ENCODE measurements around the gene SCYL3.
"Not testable (repeated sequence)": the region's sequence is repeated elsewhere in the genome, so short reads cannot be mapped to it uniquely, and the experiment has no call there.

Gene SCYL3

GRCh38 chr1:169893645-169894423 is at the start of gene SCYL3:
Gene SCYL3 (minus strand): TSS chr1:169893896. CDS start chr1:169888840, 5,056 bp downstream.
- DNase-seq (ENCODE audit: low read depth in 1 of 2, low spot score in 1 of 2), result peak; percentile 69 to 83

- no peak for DNase-seq (ENCODE audit: low read depth in 1 of 2, low spot score in 1 of 2)
Observed at GRCh38 chr1:169941982-169942830, 48.5 kb upstream of the SCYL3 start.

DNA sequence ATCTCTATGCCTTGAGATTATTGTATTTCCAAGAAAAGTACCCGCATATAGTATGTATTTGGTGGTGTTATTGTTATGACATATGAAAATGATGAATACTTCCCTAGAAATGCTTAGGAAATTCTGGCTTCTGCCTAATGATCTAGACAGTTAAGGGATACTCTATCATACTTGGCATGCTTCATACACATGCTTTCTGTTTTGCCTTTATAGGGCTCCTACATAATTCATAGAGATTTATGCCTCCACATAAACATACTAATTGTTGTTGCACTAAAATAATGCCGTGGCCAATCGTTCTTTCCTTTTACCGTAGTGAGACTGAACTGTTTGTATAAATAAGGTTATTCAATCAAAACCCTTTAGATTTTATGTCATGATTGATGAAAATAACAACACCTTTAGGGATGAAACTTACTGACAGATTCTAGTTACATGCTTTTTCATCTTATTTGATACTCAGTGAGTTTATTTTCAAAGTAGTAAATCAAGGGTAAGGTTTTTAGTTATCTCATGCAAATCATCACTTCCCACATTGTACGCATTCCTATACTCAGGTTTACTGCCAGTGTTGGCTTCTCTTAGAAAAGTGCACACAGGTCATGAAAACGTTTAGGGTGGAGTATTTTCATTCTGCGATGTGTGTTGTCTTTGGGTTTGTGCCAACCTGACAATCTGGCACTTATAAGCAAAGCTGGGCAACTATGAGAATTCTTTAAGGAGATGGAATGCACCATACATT is 40.5 kb upstream of the SCYL3 start:
- no peak for DNase-seq (ENCODE audit: low read depth in 1 of 2, low spot score in 1 of 2)

GRCh38 chr1:169931795-169932231 is 38.1 kb upstream of the SCYL3 start:
- no peak for DNase-seq (ENCODE audit: low read depth in 1 of 2, low spot score in 1 of 2)

DNA sequence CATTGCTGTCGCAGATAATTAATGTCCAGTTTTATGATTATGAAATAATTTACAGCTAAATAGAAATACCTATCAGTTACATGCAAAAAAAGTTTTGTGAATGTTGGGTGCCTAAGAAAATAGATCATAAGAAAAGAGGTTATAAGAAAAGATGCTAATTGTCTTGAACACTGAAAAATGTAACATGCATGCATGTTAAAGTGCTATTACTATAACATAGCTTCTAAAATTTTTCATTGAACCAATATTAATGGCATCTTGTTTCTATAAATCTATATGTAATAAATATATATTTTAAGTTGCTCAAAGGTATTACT is 35.5 kb upstream of the SCYL3 start:
- DNase-seq (ENCODE audit: low read depth in 1 of 2, low spot score in 1 of 2), result no peak

GRCh38 chr1:169928438-169929209 is 34.9 kb upstream of the SCYL3 start:
- DNase-seq (ENCODE audit: low read depth in 1 of 2, low spot score in 1 of 2), result no peak

DNA sequence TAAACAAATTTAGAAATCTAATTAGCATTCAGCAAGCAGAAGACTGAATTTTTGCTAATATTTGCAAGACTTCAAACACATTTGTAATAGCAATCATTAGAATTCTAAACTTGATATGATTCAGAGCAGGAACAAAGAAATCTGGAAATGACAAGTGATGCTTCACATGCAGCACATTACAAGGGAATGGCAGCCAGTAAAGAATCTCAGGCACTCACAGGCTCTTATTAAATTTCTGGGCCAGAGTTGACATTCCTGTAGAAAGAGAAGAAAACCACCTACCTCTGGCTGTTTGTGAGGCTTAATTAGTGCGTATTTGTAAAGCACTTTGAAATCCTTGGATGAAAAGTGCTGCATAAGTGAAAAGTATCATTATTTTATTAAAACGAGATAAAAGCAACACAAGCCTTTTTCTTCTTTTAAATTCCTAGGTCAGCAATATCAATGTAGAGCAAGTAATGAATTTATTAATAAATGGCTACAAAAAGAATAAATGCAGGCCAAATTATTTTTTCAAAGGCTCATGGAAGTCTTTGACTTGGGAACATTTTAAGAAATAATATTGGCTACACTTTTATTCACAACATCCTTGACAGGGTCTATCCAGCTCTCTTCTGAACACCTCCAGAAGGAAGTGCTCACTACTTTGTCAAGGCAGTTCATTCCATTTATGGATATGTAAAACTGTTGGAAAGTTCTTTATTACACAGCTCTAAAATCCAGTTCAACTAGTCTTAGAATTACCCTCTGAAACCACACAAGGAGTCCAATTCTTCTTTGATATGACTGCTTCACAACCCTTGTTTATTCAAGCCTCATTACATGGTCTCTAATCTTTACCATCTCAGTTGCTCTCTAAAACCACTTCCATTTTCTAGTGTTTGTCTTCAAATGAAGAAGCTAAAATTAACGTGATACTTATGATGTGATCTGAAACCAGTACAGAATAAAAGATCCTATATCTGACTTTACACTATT is 32.1 kb upstream of the SCYL3 start:
- DNase-seq (ENCODE audit: low read depth in 1 of 2, low spot score in 1 of 2), result no peak

DNA sequence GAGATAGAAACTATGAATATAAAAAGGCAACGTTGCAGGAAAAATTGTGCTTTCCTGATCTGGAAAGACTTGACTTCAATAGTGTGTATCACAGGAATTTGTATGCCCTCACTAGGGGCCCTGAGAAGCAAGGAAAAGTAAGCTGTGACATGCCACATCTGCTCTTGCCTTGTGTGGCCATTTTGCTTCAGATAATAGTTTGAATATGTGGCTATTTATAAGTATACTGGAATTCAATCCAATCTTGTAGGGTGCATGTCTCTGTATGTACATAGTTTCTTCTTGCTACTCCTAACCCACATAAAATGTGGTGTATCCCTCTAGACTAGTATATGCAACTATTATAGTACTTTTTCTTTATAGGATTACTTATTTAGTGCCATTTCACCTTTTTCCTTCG is 31.1 kb upstream of the SCYL3 start:
- DNase-seq (ENCODE audit: low read depth in 1 of 2, low spot score in 1 of 2), result no peak

- DNase-seq (ENCODE audit: low read depth in 1 of 2, low spot score in 1 of 2), result no peak
Observed at GRCh38 chr1:169924063-169924462, 30.4 kb upstream of the SCYL3 start.

GRCh38 chr1:169921080-169921479 is 27.4 kb upstream of the SCYL3 start:
- no peak for DNase-seq (ENCODE audit: low read depth in 1 of 2, low spot score in 1 of 2)

DNA sequence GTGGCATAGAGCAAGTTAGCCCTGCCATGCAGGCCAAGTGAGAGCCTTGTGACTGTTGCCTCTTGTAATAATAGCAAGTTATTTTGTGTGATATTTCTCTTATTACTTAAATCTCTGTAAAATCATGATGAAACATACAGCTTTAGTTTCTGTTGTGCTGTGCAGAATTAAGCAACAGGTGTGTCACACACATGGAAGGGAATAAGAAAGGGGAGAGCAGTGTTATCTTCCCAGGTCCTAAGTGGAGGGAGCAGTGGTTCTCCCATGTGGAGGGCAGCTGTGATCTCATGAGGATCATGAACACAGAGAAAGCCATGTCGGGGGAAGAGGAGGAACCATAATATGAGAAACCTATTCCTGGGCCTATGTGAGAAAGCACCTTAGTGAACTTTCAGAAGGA is 25.2 kb upstream of the SCYL3 start:
- no peak for DNase-seq (ENCODE audit: low read depth in 1 of 2, low spot score in 1 of 2)

DNA sequence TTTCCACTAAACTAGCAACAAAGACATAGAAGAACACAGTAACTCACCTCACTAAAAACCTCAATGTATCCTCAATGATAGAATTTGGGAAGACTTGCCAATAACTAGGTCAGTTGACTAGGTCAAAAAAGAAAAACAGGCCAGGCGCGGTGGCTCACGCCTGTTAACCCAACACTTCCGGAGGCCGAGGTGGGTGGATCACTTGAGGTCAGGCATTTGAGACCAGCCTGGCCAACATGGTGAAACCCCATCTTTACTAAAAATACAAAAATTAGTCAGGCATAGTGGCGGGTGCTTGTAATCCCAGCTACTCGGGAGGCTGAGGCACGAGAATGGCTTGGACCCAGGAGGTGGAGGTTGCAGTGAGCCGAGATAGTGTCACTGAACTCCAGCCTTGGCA is 24.5 kb upstream of the SCYL3 start:
- DNase-seq (ENCODE audit: low read depth in 1 of 2, low spot score in 1 of 2), result not testable (repeated sequence)

- no peak for DNase-seq (ENCODE audit: low read depth in 1 of 2, low spot score in 1 of 2)
Observed at GRCh38 chr1:169915150-169915549, 21.5 kb upstream of the SCYL3 start.

DNA sequence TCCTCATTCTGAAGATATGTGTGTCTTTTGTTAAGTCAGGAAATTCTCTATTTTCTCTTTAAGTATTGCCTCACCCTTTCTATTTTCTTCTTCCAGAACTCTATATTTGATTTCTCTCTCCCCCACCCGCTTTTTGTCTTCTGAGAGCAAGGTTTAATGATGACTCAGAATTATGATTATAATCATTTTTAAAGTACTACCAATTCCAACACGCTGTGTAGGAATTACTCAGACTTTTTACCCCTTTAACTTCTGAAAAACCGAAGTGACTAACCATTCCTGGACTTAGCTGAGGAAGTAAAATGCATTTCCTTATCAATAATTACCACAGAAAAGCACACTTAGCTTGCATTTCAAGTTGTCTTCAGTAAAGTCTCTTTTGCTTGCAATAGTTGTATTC is 20.8 kb upstream of the SCYL3 start:
- DNase-seq (ENCODE audit: low read depth in 1 of 2, low spot score in 1 of 2), result no peak

- DNase-seq (ENCODE audit: low read depth in 1 of 2, low spot score in 1 of 2), result no peak
Observed at GRCh38 chr1:169909499-169909898, 15.8 kb upstream of the SCYL3 start.

DNA sequence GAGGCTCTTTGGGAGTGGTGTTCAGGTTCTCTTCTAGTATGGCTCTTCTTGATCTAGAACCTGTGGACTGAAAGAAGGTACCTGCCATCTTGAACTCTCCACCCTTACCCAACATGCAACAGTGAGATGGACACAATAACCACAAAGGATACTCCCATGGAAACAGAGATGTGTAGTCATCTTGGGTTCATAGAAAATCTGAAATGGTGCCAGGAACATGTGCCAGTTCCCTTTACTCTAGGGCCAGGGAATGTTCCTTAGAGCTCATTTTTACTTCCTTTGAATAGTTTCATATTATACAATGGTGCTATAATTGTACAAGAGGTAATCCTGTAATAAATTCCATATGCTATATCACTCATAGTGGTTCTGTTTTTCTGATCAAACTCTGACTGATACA is 13.2 kb upstream of the SCYL3 start:
- DNase-seq (ENCODE audit: low read depth in 1 of 2, low spot score in 1 of 2), result no peak

DNA sequence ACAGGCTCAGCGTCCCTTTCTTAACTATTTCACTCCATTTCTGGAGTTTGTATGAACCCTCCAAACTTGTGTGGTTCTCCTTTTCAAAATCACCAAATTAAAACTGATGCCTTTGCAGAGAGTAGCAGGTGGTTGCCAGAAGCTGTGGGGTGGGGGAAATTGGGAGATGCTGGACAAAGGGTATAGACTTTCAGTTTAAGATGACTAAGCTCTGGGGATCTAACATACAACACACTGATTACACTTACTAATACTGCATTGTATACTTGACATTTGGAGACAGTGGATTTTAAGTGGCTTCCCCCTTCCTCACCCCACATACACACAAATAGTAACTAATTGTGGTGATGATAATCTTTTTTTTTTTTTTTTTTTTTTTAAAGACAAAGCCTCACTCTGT is 11.1 kb upstream of the SCYL3 start:
- no peak for DNase-seq (ENCODE audit: low read depth in 1 of 2, low spot score in 1 of 2)

DNA sequence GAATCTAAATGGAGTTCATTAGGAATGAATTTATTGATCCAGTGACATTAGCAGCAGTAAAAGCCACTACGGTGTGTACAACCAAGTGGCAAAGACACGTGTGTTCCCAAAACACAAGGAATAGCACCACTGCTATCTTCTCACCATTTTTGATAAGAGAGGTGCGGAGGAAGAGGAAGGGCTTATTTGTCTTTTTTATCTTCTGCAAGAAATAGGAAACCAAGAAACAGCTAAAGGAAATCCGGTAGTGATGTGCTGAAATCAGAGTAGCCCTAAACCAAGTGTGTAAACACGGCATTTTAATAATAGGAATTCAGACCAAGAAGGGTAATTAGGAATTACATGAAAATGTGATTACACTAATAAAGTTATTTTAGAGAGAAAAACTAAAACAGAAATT is 9.1 kb upstream of the SCYL3 start:
- no peak for DNase-seq (ENCODE audit: low read depth in 1 of 2, low spot score in 1 of 2)

GRCh38 chr1:169901115-169901514 is 7.4 kb upstream of the SCYL3 start:
- no peak for DNase-seq (ENCODE audit: low read depth in 1 of 2, low spot score in 1 of 2)

DNA sequence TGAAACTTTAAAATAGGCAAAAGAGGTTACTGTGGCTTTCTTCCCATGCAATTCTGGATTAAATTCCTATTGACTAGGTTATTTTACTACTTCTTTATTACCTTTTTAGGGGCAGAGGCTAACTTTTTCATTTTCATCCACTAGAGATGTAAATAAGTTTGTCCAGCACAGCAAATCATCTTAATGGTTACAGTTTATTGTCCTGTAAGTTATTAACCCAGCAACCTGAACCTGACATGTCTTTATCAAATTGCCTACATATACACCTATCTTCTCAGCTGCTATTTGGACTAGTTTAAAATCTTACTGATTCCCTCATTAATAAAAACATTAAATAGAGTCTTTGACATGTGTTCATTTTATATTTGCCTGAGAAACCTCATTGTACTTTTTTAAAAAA is 6.9 kb upstream of the SCYL3 start:
- no peak for DNase-seq (ENCODE audit: low read depth in 1 of 2, low spot score in 1 of 2)
